Measurements from ENCODE around the gene MYO9A.

Gene MYO9A, protein sequence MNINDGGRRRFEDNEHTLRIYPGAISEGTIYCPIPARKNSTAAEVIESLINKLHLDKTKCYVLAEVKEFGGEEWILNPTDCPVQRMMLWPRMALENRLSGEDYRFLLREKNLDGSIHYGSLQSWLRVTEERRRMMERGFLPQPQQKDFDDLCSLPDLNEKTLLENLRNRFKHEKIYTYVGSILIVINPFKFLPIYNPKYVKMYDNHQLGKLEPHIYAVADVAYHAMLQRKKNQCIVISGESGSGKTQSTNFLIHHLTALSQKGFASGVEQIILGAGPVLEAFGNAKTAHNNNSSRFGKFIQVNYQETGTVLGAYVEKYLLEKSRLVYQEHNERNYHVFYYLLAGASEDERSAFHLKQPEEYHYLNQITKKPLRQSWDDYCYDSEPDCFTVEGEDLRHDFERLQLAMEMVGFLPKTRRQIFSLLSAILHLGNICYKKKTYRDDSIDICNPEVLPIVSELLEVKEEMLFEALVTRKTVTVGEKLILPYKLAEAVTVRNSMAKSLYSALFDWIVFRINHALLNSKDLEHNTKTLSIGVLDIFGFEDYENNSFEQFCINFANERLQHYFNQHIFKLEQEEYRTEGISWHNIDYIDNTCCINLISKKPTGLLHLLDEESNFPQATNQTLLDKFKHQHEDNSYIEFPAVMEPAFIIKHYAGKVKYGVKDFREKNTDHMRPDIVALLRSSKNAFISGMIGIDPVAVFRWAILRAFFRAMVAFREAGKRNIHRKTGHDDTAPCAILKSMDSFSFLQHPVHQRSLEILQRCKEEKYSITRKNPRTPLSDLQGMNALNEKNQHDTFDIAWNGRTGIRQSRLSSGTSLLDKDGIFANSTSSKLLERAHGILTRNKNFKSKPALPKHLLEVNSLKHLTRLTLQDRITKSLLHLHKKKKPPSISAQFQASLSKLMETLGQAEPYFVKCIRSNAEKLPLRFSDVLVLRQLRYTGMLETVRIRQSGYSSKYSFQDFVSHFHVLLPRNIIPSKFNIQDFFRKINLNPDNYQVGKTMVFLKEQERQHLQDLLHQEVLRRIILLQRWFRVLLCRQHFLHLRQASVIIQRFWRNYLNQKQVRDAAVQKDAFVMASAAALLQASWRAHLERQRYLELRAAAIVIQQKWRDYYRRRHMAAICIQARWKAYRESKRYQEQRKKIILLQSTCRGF (N-terminal part only)

DNA sequence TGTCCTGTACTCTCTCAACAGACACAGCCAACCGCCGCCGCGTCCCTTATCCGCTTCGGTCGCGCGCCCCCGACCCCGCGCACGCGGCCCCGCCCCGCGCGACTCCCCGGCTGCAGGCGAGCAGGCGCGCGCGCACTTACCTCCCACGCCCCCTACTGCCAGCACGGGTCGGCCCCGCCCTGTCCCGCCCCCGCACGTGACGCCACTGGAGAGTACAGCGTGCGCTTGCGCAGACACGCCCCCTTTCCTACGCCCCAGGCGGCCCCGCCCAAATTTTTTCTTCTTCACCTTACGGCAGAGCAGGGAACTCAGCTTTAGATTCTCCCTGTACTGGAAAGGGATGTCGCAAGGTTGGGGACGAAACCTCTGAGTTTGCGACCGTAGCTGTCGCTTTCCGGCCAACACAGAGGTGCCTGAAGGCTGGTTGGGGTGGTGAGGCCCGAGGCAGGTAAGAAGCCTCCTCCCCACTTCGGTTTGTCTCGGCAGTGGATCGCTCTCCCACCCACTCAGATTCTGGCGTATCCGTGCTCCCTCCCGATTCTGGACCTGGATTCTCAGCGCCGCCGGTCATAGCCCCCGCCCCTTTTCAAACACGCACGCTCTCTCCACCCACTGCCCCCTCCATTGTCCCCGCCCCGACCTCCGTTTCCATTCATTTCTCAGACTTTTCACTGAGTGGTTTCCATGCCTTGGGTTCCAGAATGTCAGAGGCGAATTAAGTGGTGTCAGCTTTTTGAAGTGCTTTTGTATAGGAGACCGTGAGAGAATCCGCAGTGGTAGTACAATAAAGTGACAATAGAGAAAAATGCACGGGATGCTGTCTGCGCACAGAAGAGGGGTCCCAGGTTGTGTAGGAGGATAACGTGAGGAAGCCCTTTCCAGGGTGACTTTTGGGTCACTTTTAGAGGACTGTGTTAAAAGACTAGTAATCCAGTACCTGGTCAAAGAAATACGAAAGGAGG, at the start of gene MYO9A, which contains the start of gene SENP8:
MYO9A (minus strand) TSS at position 134 of the 962 bp plus-strand sequence. CDS start 71,587 bp downstream, outside the sequence.
SENP8 (plus strand) TSS at position 387 of the 962 bp plus-strand sequence. CDS start 21,221 bp downstream, outside the sequence.
- TF ChIP-seq, protein P1, sequence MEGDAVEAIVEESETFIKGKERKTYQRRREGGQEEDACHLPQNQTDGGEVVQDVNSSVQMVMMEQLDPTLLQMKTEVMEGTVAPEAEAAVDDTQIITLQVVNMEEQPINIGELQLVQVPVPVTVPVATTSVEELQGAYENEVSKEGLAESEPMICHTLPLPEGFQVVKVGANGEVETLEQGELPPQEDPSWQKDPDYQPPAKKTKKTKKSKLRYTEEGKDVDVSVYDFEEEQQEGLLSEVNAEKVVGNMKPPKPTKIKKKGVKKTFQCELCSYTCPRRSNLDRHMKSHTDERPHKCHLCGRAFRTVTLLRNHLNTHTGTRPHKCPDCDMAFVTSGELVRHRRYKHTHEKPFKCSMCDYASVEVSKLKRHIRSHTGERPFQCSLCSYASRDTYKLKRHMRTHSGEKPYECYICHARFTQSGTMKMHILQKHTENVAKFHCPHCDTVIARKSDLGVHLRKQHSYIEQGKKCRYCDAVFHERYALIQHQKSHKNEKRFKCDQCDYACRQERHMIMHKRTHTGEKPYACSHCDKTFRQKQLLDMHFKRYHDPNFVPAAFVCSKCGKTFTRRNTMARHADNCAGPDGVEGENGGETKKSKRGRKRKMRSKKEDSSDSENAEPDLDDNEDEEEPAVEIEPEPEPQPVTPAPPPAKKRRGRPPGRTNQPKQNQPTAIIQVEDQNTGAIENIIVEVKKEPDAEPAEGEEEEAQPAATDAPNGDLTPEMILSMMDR (IDR thresholded peaks at IDR 0.05; ENCODE audit: insufficient read depth, low read length, missing control alignments) = peak; percentile 4
- peak within 1 kb of the TSS; percentile 97 for H3K4me3 ChIP-seq (ENCODE audit: low read depth, low read length)
- CTCF ChIA-PET = interaction anchor here (0.6 to 1.6 kb wide), 3 partner anchors 12 to 37 kb away, joined by 3 read pairs; no protein-coding TSS in a partner anchor
- POLR2A ChIA-PET = interaction anchor here (1.3 kb wide), 1 partner anchor 9 kb away, joined by 4 read pairs; no protein-coding TSS in a partner anchor
- peak; percentile 84 for DNase-seq (ENCODE audit: low read depth, low spot score)

DNA sequence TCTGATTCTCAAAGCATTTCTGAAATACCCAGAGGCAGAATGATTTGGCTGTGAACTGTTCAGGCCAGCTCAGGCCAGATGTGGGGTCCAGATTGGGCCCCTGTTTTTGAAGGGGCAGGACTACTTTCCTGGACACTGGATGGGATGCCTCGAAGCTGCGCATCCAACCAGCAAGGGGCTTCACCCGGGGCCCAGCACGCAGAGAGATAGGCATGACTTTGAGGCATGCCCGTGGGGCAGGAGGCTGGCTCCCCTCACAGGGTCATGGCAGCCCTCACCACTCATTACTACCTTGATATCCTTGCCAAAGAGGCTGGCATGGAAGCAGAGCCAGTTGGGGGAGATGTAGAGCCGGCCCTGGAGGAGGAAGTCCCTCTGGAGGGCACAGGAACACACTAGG, 49.5 kb upstream of the MYO9A start:
- no peak for DNase-seq (ENCODE audit: low read depth, low spot score)
- ChIA-PET POLR2A (no interaction called here), CTCF (interaction anchor here (0.6 to 3.9 kb wide), 2 partner anchors 11 to 14 kb away, joined by 3 to 29 read pairs; no protein-coding TSS in a partner anchor)
- H3K4me3 ChIP-seq (ENCODE audit: low read depth, low read length) = no peak overlapping the region
- TF ChIP-seq, protein P1 (IDR thresholded peaks at IDR 0.05; ENCODE audit: insufficient read depth, low read length, missing control alignments) = no peak

DNA sequence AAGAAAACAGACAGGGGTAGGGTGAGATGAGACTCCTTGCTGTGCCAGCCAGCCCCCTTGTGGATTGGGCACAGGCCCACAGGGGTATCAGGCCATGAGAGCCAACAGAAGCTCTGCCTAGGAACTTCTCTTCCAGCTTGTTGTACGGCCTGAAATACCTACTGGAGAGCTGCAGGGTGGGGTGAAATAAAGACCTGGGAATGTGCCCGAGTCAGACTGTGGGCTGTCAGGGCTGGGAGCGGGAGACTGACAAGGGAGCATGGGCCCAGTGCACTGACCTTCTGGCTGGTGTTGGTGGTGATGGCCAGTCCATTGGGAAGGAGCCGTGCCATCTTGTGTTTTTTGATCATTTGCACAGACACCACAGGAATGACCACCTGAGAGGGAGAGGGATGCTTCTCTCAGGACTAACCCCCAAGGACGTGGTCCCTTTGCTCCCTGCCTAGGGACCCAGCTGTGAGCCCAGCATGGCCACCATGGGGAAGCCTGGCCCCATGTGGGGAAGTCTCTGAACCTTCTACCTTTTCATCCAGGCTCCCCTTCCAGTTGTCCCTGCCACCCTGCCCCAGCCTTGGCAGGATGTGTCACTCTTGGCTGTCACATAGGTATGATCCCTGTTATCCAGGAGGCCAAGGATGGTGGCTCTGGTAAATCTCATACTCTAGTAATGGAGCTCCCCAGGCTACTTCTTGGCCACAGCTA, 48.9 kb upstream of the MYO9A start:
- POLR2A ChIA-PET = no interaction called here
- no peak overlapping the region for H3K4me3 ChIP-seq (ENCODE audit: low read depth, low read length)
- CTCF ChIA-PET = interaction anchor here (0.6 to 3.9 kb wide), 4 partner anchors 10 to 423 kb away, joined by 3 to 29 read pairs (median 4); no protein-coding TSS in a partner anchor
- TF ChIP-seq, protein P1 (IDR thresholded peaks at IDR 0.05; ENCODE audit: insufficient read depth, low read length, missing control alignments) = no peak
- no peak for DNase-seq (ENCODE audit: low read depth, low spot score)

DNA sequence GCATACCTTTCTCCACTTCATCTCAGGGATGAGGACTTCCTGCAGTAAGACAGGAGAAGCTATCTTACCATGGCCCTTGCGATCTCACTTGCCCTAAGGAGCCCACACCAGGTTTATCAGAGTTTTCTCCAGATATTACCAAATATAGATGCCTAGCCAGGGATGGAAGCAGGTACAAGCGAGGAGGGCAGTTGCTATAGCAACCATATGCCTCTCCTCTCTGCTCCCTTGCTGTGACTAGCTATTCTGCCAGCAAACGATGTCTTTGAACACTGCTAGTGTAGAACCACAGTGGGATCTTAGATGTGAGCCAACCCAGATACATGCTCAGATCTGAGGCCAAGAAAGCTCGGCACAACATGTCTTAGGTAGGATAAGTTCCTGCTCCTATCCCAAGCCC, 45.8 kb upstream of the MYO9A start:
- no peak for DNase-seq (ENCODE audit: low read depth, low spot score)
- ChIA-PET CTCF (interaction anchor here (1.1 to 3.9 kb wide), 3 partner anchors 7 to 420 kb away, joined by 3 to 29 read pairs (median 3); no protein-coding TSS in a partner anchor), POLR2A (no interaction called here)

More for the DNA sequence above, 45.8 kb upstream of the MYO9A start:
- H3K4me3 ChIP-seq (ENCODE audit: low read depth, low read length) = no peak overlapping the region
- TF ChIP-seq, protein P1 (IDR thresholded peaks at IDR 0.05; ENCODE audit: insufficient read depth, low read length, missing control alignments) = no peak

Measured in AG04449 (cell line).